ENCODE results near the gene DAB2IP. TPM values are rescaled to one million over a fixed set of nuclear protein-coding genes. Genes with fewer than 3 reads are reported as not detected.
A peak's percentile ranks its signal among the peaks of the same experiment; 100 is the strongest.

The DAB2IP gene
- total RNA-seq, 1 donor from 2014 or later = 27.3 TPM

DNA sequence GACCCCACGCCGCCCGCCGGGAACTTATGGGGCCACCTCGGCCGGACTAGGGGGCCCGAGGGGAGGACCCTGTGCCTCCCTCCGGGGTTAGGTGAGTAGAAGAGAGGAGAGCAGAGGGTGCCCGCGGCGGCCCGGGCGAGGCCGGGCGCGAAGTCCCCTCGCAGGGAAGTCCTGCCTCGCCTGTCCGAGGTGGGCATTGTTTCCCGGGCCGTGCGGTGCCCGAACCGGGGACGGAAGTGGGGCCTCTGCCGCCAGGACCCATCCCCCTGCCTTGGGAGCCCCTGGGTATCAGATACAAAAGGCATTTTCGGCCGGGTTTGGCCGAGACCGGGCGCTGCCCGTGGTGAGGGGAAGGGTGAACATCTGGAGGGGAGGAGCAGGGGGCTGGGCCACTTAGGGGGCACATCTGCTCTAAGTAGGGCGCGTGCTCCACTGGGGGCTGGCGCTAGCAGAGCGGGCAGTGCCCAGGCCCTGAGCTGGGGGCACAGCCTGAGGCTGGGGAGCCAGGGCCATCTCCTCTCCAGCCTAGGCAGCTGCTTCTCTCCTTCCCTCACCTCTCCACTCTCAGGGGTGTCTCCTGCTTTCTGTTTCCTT is 48.2 kb downstream of the DAB2IP start:
- DNase-seq (ENCODE audit: low spot score) (no peak), ATAC-seq (no peak)

DNA sequence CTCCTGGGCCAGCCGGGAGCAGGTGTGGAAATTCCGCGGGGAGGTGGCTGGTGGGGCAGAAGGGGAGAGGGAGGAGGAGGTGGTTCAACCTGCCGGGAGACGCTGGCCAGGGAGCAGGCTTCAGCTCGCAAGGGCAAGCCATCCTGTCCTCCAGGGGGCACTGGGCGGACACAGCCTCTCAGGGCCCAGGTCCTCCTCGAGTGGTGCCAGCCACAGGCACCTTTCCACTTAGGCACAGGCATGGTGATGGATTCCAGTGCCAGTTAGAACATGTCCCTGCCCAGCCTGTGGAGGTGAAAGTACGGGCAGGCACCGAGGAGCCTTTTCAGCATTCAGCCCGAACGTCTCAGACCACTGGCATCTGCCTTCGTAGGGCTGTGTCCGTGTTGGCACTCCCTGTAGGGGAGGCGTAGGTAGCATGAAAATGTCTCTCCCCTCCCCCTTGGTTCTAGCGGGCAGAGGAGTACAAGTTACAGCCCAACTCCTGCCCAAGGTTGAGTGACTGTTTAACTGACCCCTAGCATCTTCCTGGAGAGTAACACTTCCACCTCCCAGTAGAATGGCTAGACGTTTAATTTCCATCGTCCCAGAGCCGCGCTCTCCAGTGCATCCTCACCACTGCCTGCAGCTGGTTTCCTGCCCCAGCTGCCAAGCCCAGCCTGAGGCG is 48.9 kb downstream of the DAB2IP start:
- ATAC-seq (peak; percentile 46), DNase-seq (ENCODE audit: low spot score) (no peak)

DNA sequence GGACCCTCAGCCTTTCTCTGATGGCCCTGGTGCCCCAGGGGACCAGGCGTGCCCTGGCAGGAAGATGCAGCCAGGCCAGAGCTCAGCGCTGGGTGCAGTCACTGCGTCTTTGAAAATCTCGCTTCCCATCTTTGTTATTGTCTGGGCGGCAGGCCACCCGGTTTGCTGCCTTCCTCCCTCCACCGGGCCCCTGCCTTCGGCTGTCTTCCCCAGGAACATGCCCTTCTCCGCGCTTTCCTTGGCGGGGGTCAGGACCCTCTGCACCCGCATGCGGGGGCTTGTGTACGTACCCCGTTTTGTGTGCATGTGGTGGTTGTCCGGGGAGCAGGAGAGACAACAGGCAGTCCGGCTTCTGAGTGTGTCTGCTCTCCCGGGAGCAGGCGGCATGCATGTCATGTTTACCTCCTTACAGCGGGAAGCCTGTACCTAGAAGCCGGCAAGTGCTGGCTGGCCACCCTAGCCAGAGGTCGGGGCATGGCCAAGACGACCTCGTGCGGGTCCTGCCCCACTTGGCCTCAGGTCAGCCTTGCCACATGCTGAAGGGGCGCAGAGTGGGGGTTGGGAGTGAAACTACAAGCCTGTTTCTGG is 49.5 kb downstream of the DAB2IP start:
- DNase-seq (ENCODE audit: low spot score) = no peak
- no peak for ATAC-seq

DNA sequence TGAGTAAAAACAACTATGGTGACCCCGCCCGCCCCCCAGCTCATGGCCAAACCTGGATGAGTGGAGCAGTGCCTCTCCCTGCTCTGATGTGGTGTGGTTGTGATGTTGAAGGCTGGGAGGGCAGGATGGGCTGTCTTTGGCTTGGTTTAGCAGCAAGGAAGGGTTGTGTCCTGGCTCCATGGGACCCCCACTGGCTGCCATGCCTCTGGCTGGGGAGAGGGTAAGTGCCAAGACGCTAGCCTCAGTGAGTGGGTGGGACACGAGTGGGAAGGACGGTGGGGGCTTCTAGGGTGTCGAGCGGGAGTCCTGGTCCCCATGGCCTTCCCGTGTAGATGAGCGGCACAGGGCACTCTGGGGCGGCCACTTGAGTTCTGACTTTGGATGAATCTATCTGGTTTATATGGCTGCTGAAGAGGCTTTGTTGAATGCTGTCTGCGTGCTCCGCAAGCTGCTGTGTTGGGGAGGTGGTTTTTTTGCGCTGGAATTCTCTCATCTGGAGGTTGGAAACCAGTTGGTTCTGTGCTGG is 50.4 kb downstream of the DAB2IP start:
- no peak for ATAC-seq
- DNase-seq (ENCODE audit: low spot score) = no peak

DNA sequence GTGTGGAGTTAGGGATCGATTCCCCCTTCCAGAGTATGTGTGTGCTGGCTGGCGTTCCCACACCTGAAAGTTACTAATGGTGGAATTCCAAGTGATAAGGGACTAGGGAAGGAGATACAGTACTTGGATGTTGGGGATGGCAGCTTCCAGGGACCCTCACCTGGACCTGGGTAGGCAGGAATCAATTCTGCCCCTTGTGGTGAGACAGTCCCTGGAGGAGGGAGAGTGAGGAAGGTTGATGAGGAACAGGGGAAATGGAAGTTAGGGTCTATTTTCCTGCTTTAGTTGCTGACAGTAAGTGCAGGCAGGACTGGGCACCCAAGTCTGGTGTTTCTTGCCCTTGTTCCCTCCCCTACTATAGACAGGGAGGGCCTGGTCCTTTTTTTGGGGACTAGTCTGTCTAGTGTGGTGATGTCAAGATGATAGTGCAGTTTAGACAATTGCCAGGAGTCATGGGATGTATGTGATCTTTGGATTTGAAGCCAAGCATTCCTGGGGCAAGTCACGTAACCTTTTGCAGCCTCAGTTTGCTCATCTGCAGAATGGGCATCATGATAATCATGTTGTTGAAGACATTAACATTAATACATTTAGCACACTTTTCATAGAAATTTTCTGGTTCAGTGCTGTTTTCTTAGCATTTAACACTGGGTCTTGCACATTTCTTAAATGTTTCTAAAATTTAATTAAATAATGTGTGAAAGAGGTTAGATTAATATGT is 51.7 kb downstream of the DAB2IP start:
- DNase-seq (ENCODE audit: low spot score) (no peak), ATAC-seq (no peak)

DNA sequence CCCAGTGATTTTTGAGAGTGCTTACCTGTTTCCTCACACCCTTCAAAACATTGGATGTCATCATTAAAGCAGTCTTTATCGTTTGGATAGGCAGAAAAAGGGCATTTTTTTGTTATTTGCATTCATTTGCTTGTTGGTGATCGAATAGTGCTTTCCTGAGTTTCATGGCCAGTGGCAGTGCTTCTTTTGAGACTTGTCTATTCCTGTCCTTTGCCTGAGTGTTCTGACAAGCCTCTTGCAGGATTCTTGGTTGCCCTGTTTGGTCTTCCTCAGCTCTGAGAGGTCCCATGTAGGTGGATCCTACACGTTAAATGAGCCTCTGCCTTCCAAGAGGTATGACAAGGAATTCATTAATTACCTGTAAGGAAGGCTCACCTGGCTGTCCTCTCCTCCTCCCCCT is 52.8 kb downstream of the DAB2IP start:
- no peak for ATAC-seq
- DNase-seq (ENCODE audit: low spot score) = no peak

DNA sequence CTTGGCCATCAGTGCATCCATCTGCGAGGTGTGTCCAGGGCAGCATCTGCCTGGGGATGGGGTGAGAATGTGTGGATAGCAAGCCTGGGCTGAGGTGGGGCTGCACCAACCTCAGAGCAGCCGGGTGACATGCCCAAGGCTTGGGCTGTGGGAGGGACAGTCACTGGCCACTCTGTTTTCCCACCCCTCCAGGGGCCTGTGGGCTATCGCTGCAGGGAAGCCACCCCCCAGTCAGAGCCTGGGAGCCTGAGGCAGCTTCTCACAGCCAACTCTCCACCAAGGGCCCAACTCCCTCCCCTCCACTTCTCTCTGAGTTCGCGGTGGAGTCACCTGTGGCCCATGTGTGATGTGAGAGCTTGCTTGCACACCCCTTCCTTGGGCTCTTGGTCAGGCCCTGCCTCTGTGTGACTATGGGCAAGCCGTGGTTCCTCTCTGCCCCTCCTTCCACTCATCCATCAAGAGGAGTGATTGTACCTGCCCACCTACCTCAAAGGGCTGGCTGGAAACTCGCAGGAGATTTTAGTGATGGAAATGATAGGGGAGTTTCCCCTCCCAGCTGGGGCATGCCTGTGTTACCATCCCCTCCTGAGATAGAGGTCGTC is 54.8 kb downstream of the DAB2IP start:
- ATAC-seq (no peak), DNase-seq (ENCODE audit: low spot score) (no peak)

DNA sequence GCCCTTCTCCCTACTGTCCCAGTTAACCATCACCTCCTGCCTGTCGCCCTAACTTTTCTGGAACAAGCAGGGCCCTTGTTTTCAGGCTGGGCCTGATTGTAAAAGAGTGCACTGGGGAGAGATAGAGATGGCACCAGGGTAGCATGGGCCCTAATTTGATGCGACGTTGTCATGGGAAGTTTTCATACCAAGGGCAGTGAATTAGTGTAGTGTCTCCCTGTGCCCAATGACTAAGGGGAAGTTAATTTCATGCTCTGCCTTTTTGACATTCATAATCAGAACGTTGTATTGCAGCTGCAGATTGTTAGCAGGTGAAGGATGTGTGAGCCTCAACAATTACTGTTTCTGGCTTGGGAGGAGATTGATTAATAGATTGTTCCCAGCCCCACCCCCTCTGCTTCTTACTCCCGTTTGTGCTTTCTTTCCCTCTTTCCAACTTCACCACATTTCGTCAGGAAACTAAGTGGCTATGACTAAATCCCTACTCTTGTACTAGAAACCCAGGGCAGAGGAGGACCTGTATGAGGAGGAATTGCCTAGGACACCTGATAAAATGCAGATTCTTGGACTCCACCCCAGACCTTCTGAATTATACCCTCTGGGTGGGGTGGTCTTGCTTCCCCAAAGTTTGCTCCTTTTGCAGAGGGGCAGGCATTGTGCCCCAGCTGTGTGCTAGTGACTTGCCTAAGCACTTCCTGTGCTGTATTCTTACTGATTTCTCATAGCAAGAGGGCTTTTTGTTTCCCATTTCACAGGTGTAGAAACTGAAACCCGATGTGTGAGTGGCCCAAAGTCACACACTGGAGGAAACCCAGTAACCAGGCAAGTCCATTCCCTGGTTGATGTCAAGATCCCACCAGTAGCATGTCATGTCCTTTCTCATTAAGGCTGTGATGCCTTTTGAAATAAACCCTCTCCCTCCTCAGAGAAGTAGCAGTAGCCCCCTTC is 56.3 kb downstream of the DAB2IP start:
- no peak for DNase-seq (ENCODE audit: low spot score)
- ATAC-seq = no peak

DNA sequence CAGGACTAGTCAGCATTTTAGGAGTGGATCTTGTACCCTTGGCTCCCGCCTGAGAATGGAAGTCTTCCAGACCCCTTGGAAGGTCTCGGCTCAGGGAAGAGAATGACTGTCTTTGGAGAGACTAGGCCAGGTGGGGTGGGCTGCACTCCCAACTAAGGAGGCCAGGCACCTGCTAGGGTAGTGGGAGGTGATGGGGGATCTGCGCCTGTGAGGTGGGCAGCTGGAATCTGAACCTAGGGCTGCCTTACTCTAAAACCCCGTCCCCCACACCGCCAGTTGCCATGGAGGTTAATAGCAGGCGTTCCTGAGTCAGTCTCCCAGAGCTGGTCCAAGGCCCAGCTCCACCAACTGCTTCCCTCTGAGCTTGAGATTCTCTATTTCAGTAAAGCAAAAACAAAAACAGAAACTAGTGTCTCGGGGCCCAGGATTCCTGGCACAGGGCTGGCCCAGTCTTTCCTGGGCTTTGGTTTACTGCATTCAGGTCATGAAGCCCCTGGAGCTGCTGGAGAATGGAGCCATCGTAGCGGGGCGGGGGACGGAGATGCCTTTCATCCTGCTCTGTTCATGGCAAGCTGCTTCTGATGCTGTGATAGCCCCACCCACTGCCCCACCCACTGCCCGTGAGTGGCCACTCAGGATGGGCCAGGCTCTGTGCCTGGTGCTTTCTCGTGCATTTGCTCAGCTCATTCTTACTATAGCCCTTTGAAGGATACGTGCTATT is 57.5 kb downstream of the DAB2IP start:
- ATAC-seq = no peak
- no peak for DNase-seq (ENCODE audit: low spot score)

DNA sequence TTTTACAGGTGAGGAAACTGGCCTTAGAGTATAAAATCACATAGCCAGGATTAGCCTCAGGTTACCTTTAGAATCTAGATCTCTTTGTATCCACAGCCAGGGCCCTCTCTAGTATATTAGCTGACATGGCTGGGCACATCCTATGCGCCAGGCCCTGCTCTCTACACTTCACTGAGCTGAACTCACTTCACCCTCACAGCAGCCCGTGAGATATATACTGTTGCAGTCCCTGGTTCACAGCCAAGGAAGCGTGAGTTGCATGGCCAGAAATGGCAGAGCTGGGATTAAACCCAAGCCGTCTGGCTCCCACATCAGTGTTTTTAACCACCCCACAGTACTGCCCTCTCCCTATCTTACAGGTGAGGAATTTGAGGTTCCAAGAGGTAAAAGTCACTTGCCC is 58.4 kb downstream of the DAB2IP start:
- DNase-seq (ENCODE audit: low spot score) = no peak
- no peak for ATAC-seq

DNA sequence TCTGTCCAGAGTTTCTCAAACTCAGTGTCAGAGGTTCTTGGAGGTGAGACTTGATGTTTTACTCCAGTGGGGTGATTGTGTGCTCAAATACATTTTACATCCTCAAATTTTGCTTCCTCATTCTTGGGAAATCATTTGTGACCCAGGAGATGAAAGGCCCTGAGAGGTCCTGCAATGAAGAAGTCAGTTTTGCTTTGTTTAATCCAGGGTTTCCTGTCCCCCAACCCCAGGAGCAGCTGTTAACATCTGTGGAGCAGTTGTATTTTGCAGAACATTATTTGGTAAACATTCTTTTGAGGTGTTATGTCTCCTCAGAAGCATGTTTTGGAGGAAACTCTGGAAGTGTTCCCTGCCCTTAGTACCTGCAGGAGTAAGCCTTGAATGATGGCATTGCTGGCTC is 59.8 kb downstream of the DAB2IP start:
- DNase-seq (ENCODE audit: low spot score) (no peak), ATAC-seq (no peak)

DNA sequence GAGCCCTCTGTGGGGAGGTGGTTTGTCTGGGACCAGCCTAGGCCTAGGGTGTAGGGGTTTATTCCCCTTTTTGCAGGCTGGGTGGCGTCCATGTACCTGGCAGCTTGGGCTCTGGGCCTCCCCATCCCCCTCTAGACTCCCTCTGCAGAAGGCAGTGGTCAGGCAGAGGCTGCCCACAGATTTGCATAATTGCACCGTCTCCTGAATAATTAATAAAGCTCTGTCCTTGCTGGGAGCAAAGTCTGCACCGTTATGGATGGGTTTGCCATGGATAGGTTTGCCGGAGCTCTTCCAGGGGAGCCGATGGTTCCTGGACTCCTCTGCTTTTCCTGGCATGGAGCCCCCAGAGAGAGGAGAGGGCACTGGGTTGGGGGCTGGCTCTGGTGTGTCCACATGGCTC is 60.4 kb downstream of the DAB2IP start:
- no peak for DNase-seq (ENCODE audit: low spot score)
- no peak for ATAC-seq

DNA sequence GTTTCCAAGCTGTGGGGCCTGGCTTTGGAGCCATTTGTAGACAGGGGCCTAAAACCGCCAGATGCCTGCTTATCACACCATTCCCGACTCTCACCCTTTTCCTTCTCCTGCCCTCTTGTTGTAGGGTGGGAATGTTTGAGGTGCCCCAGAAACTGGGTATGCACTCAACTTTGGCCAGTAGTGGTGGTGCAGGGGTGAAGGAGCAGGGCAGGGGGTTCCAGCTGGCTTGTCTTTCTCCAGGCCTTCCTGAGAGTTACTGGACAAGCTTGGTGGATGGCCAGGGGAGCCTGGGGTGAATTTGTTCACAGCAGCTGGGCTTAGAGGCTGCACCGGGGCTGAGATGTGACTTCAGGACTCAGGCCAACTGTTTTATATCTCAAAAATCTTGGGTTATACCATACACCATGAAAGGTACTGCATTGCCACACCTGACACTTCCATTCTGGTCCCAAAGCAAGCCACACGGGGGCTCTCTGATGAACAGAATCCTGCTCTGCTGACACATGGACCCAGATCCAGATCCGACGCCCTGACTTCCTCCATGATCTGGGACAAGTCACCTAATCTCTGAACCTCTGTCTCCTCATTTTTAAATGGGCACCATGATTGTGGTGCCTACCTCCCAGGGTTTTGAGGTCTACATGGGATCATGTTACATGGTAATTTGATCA is 62.1 kb downstream of the DAB2IP start:
- no peak for DNase-seq (ENCODE audit: low spot score)

DNA sequence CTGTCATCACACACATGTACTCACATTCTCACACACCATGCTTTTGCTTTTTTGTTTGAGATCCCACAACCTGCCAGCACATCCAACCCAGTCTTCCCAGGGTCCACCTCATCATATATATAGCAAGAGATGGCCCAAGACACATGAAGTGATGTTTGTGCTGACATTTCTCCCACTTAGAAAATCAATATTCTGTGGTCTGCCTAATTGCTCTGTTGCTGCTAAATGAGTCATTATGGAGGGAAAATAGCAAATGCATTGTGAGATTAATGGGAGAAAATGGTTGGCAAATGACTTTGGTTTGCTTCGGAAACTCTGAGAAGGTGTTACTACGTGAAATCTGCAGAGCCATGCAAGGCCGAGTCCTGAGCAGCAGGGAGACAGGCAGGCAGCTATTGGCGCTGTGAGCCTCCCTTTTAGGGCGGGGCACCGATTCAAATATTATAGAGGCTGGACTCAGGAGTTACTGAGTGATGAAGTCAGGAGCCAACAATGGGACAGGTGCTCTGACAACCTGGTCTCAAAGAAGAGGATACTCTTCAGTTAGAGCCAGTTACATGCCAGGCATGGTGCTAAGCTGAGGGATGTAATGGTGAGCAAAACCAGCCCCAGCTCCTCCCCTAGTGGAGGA is 62.8 kb downstream of the DAB2IP start:
- ATAC-seq (no peak), DNase-seq (ENCODE audit: low spot score) (no peak)

More for the DNA sequence above, 62.1 kb downstream of the DAB2IP start:
- no peak for ATAC-seq

DNA sequence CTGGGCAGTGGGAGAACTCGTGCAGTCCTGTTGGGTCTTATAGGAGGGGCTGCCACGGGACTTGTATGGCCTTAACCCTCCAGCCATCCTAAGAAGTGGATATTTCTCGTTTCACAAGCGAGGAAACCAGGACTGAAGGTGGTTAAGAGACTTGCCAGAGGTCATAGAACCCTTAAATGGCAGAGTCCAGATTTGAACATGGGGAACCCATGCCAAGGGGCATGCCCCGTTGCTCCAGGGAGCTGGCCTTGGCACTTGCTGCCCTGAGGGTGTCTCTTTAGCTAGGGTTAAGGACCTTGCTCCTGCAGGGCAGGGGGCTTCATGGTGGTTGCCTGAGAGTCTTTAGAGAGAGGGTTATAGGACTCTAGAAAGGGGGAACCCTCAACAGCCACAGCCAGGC is 63.4 kb downstream of the DAB2IP start:
- DNase-seq (ENCODE audit: low spot score) (no peak), ATAC-seq (peak; percentile 61)

DNA sequence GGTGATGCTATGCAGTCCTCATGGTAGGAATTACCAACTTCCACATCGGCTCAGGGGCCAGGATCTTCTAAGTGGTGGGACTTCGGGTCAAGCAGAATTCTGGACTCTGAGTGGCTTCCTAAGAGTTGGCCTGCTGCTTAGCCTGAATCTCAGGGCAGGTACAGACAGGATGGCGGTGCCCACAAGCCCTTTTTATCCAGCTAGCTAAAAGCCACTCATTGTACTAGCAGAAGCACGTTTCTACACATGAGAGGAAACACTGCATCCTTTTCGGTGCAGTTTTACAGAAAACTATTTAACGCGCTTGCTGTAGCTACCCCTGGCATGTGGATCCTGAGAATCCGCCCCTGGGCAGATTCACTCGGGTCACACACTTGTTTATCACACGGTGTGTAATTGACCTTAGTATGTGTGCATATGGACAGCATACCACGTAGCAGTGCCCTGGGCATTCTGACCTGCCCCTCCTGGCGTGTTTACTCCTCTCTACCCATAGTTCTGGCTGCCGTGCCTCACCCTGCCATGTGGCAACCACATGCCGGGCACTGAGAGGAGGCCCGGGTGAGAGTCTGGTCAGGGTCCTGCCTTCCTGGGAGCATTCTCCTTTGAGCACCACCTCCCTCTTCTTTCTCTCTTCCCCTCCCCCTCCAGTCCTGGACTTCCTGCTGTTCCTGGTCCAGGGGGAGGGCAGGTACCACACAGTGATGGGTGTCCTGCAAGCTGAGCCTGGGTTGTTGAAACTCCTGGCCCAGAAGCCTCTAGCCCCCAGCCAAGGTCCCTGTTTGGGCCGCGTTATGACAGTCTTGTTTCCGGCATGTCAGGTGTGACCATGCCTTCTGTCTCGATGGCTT is 65.9 kb downstream of the DAB2IP start:
- DNase-seq (ENCODE audit: low spot score) (no peak), ATAC-seq (no peak)

DNA sequence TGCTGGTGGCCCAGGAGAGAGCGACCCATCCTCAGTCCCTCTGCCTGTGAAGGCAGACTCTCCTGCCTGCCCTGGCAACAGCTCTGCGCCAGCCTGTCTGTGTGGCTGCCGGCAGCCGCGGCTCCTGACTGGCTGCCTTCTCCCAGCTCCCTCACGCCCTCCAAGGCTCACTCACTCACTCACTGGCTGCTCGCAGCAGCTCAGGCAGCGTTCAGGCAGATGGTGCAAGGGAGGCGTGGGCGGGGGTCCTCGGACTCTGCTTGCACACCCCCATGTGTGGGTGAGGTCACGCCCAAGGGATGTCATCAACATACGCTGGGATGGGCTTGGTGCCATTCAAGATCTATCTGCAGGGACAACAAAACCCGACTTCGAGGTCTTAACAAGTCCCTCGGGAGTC is 66.7 kb downstream of the DAB2IP start:
- DNase-seq (ENCODE audit: low spot score) = no peak
- ATAC-seq = no peak

DNA sequence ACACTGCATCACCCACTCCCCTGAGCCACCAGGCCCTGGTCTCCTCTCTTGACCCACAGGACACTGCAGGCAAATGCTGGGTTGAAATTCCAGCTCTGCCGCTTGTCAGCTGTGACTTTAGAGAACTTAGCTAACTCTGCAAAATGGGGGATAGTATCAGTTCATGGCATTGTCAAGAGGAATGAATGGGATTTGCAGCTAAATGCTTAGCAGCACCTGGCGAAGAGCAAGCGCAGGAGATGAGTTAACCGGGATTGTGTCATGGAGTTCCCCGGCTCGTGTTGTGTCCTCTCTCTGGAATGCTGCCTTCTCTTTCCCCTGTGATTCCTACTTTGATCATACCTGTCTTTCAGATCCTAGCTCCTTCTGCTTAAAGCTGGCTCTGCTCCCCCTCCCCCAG is 67.1 kb downstream of the DAB2IP start:
- no peak for DNase-seq (ENCODE audit: low spot score)

More for the DNA sequence above, 67.1 kb downstream of the DAB2IP start:
- ATAC-seq = no peak
